Ishikawa (cell line): ENCODE results near the gene VPS26C.

Experiments used
- CEBPB ChIP-seq: IDR thresholded peaks from 2 replicates; pipeline ENCODE4 v1.6.1; 2012
- EP300 ChIP-seq: IDR thresholded peaks from 2 replicates; pipeline ENCODE4 v1.6.1; 2012; ENCODE audit warnings: borderline replicate concordance
- NFIC ChIP-seq: IDR thresholded peaks from 2 replicates; pipeline ENCODE4 v1.6.1; 2012
- TCF12 ChIP-seq: IDR thresholded peaks from 2 replicates; pipeline ENCODE4 v1.6.1; 2012; ENCODE audit warnings: low read depth
- YY1 ChIP-seq: IDR thresholded peaks from 2 replicates; pipeline ENCODE4 v1.6.1; 2012; ENCODE audit warnings: low read depth
- ZBTB7A ChIP-seq: IDR thresholded peaks from 2 replicates; pipeline ENCODE4 v1.6.1; 2012; ENCODE audit warnings: low read depth
- TF ChIP-seq, protein P1 (sequence below): IDR thresholded peaks from 2 replicates; pipeline ENCODE4 v1.6.1; 2012; ENCODE audit warnings: low read depth, mild to moderate bottlenecking
- TF ChIP-seq, protein P2 (sequence below): IDR thresholded peaks from 2 replicates; pipeline ENCODE4 v1.6.1; 2012

DNA sequence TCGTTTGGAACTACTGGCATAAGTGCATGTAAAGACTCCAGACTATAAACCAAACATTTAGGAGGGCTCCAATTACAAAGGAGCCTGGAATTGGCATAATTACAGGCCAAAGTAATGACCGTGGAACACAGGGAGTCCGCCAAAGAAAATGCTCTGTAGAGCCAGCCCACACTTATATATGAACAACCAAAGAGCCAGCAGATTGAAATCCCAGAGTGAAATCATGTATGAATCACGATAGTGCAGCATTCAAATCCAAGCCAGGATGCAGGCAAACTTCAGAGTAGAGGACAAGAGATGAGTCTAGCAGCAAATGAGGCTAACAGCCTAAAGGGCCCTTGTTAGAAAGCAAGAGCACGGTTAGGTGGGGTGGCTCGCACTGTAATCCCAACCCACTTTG is 13.1 kb downstream of the VPS26C start:
- TF ChIP-seq CEBPB, result no peak
- TF ChIP-seq YY1, result no peak
- TF ChIP-seq, protein P1, sequence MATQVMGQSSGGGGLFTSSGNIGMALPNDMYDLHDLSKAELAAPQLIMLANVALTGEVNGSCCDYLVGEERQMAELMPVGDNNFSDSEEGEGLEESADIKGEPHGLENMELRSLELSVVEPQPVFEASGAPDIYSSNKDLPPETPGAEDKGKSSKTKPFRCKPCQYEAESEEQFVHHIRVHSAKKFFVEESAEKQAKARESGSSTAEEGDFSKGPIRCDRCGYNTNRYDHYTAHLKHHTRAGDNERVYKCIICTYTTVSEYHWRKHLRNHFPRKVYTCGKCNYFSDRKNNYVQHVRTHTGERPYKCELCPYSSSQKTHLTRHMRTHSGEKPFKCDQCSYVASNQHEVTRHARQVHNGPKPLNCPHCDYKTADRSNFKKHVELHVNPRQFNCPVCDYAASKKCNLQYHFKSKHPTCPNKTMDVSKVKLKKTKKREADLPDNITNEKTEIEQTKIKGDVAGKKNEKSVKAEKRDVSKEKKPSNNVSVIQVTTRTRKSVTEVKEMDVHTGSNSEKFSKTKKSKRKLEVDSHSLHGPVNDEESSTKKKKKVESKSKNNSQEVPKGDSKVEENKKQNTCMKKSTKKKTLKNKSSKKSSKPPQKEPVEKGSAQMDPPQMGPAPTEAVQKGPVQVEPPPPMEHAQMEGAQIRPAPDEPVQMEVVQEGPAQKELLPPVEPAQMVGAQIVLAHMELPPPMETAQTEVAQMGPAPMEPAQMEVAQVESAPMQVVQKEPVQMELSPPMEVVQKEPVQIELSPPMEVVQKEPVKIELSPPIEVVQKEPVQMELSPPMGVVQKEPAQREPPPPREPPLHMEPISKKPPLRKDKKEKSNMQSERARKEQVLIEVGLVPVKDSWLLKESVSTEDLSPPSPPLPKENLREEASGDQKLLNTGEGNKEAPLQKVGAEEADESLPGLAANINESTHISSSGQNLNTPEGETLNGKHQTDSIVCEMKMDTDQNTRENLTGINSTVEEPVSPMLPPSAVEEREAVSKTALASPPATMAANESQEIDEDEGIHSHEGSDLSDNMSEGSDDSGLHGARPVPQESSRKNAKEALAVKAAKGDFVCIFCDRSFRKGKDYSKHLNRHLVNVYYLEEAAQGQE, result no peak
- no peak for TF ChIP-seq ZBTB7A
- no peak for TF ChIP-seq NFIC
- TF ChIP-seq, protein P2, sequence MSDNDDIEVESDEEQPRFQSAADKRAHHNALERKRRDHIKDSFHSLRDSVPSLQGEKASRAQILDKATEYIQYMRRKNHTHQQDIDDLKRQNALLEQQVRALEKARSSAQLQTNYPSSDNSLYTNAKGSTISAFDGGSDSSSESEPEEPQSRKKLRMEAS, result no peak
- no peak for TF ChIP-seq TCF12
- TF ChIP-seq EP300, result no peak
